VCaP (cell line): ENCODE data around the gene ZDHHC14.

Experiments
- H3K27ac ChIP-seq: fragments of 450-650 bp; 2 replicates; pipeline ENCODE4 v1.5.1; 2017
- TF ChIP-seq, protein P1 (sequence below): fragments of 450-650 bp; conservative IDR thresholded peaks from 2 replicates; pipeline ENCODE4 v1.5.1; 2017; ENCODE audit warnings: mild to moderate bottlenecking, moderate library complexity

The ZDHHC14 gene

DNA sequence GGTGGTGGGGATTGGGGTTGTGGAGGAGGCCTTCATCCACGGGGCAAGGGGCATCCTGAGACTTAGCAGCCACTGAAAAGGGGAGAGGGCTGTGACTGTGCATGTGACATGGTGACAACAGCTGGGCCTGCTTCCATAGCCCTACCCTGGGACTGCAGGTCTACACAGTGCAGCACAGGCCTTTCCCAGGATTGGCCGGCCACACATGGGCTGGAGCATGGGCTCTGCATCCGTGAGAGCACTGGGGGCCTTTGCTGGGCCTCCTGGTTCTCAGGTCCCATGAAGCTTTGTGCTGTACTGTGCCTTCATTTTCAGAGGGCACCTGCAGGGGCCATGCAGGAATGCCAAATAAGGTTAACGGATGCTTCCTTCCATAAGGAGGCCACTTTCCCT lies 56.0 kb downstream of the ZDHHC14 start:
- TF ChIP-seq, protein P1, sequence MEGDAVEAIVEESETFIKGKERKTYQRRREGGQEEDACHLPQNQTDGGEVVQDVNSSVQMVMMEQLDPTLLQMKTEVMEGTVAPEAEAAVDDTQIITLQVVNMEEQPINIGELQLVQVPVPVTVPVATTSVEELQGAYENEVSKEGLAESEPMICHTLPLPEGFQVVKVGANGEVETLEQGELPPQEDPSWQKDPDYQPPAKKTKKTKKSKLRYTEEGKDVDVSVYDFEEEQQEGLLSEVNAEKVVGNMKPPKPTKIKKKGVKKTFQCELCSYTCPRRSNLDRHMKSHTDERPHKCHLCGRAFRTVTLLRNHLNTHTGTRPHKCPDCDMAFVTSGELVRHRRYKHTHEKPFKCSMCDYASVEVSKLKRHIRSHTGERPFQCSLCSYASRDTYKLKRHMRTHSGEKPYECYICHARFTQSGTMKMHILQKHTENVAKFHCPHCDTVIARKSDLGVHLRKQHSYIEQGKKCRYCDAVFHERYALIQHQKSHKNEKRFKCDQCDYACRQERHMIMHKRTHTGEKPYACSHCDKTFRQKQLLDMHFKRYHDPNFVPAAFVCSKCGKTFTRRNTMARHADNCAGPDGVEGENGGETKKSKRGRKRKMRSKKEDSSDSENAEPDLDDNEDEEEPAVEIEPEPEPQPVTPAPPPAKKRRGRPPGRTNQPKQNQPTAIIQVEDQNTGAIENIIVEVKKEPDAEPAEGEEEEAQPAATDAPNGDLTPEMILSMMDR = no peak

DNA sequence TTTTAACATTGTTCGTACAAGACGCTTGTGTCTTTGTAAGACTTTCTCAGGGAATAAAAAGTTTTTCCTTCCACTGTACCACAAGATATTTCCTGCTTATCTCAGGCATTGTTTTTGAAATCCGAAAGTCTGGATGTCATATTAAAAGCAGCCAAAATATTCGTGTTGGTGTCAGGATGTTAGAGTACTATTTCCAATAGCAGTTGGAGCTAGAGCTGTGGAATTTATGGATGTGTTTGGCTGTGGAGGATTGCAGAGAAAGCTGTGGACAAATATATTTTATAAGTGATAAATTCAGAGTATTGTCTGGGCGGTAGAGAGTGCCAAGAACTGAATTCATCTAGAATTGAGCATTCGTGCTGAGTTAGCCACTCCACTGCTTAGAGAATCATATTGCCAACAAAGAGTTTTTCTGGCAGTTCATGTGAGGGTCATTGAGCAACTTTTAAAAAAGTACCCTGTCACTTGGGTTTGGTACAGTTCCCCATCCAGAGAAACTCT lies 57.7 kb downstream of the ZDHHC14 start:
- TF ChIP-seq, protein P1 = no peak
- no peak overlapping the region for H3K27ac ChIP-seq

More for the DNA sequence above, 56.0 kb downstream of the ZDHHC14 start:
- H3K27ac ChIP-seq = no peak overlapping the region

DNA sequence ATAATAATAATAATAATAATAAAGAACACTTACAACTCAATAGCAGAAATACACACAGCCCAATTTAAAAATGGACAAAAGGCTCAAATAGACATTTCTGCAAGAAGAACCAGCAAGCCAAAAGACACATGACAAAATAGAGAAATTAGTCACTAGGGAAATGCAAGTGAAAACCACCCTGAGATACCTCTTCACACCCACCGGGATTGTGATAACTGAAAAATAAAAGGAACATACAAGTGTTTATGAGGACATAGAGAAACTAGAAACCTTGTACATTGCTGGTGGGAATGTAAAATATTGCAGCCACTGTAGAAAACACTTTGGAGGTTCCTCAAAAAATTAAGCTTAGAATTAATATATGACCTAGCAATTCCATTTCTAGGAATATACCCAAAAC lies 59.2 kb downstream of the ZDHHC14 start:
- TF ChIP-seq, protein P1 = no peak
- H3K27ac ChIP-seq = no peak overlapping the region

DNA sequence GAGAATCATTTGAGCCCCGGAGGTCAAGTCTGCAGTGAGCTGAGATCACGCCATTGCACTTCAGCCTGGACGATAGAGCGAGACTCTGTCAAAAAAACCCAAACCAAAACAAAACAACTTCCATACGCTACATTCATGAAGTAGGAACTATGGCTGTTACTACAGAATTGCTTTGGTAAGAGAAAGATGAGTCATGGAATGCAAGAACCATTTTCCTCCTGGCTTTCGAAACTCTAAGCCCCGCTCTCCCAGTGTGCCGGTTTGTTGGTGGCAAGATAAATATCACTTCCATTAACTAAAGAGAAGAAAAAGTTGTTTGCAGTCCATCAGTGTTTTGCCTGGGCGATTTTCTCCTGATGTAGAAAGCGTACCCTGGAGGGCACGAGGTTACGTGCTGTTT lies 61.3 kb downstream of the ZDHHC14 start:
- no peak overlapping the region for H3K27ac ChIP-seq
- TF ChIP-seq, protein P1 = no peak

DNA sequence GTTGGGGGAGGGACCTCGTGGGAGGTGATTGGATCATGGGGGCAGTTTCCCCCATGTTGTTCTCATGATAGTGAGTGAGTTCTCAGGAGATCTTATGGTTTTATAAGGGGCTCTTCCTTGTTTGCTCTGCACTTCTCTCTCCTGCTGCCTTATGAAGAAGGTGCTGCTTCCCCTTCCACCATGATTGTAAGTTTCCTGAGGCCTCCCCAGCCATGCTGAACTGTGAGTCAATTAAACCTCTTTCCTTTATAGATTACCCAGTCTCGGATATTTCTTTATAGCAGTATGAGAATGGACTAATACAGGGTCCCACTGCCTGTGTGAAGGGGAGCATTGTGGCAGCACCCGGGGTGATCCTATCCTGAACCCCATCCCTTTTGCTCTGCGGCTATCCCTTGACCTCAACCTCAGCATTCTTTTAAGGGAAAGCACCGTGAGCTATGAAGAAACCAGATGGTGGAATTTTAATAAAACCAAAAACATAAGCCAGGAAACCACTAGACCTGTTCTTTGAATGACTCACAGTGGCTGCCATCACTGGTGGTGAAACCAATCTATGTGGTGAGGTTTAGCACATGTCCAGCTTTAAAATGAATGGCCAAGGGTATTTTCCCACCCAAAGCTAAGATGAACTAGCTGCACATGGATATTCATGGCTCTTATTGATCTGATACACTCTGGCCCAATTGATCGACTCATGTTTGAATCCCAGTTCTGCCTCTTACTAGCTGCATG lies 62.2 kb downstream of the ZDHHC14 start:
- TF ChIP-seq, protein P1 = no peak

DNA sequence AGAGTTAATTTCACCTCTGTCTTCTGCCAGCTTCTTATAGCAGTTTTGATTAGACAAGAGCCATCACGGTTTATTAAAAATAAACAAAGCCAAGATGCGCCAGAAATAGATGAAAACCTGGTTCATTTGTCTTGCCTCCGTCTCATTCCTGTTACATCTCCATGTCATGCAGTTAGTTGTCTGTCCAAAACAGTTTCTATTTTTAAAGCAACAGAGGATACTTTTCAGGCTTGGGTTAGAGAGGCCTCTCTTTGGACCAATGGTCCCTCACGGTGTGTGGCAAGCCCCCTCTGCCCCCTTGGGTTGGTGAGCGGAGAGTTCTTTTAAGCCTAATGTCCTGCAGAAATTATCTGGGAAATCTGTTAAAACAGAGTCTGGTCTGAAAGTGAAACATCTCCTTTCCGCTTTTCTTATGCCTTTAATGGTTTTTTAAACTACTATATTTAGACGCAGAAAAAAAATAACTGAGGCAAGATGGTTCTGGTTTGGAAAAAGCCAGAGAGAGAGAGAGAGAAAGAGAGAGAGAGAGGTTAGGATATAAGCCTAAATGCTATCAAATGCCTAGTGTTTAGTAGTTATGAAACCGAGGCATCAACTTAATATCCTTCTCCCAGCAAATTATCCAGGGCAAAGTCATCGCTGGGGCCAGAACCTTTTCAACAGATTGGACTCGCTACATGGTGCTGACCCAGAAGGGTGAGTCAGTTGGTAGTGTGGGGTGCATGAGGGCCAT lies 64.5 kb downstream of the ZDHHC14 start:
- TF ChIP-seq, protein P1 = no peak
- H3K27ac ChIP-seq = no peak overlapping the region

More for the DNA sequence above, 62.2 kb downstream of the ZDHHC14 start:
- no peak overlapping the region for H3K27ac ChIP-seq

DNA sequence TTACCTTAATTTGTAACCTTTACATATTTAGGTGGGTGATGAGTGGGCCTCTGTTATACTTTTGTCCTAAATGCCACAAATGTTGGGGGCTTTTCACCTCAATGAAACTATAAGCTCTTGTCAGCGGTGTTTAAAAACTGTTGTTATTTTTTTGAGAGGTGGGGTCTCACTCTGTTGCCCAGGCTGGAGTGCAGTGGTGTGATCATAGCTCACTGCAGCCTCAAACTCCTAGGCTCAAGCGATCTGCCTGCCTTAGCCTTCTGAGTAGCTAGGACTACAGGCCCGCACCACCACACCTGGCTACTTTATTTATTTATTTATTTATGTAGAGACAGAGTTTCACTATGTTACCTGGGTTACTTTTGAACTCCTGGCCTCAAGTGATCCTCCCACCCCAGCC lies 66.7 kb downstream of the ZDHHC14 start:
- H3K27ac ChIP-seq = no peak overlapping the region
- TF ChIP-seq, protein P1 = no peak
